KMS-11 (cell line): ENCODE data around the gene CENPA.
"Not testable (repeated sequence)": the region's sequence is repeated elsewhere in the genome, so short reads cannot be mapped to it uniquely, and the experiment has no call there.

Source experiments
- H2AFZ ChIP-seq: fragments of 200-600 bp; sonication (generic); 2 replicates; pipeline ENCODE4 v1.6.1; 2016; ENCODE audit warnings: antibody characterized with exemption, mixed run types, low read depth
- H3K27ac ChIP-seq: fragments of 200-600 bp; sonication (generic); 2 replicates; pipeline ENCODE4 v1.6.1; 2016; ENCODE audit warnings: mild to moderate bottlenecking, mixed run types
- H3K27me3 ChIP-seq: fragments of 200-600 bp; sonication (generic); 2 replicates; pipeline ENCODE4 v1.6.1; 2017; ENCODE audit warnings: mild to moderate bottlenecking, low read depth, mixed run types, moderate library complexity; ENCODE audit not compliant: insufficient read depth
- H3K36me3 ChIP-seq: fragments of 200-600 bp; sonication (generic); 2 replicates; pipeline ENCODE4 v1.6.1; 2017; ENCODE audit warnings: mild to moderate bottlenecking, mixed run types; ENCODE audit not compliant: insufficient read depth
- H3K4me1 ChIP-seq: fragments of 200-600 bp; sonication (generic); 2 replicates; pipeline ENCODE4 v1.6.1; 2016; ENCODE audit warnings: mild to moderate bottlenecking, low read depth, mixed run types; ENCODE audit not compliant: poor library complexity, severe bottlenecking
- H3K4me2 ChIP-seq: fragments of 200-600 bp; sonication (generic); 2 replicates; pipeline ENCODE4 v1.7.0; 2016; ENCODE audit warnings: mild to moderate bottlenecking, mixed run types
- H3K4me3 ChIP-seq: fragments of 200-600 bp; sonication (generic); IDR thresholded peaks from 2 replicates; pipeline ENCODE4 v1.6.1; 2017; ENCODE audit warnings: low read depth, low read length, mixed read lengths; ENCODE audit not compliant: insufficient read depth
- H3K79me2 ChIP-seq: fragments of 200-600 bp; sonication (generic); 2 replicates; pipeline ENCODE4 v1.6.1; 2016; ENCODE audit warnings: low read depth, mixed run types; ENCODE audit not compliant: insufficient read depth
- H3K9ac ChIP-seq: fragments of 200-600 bp; sonication (generic); 2 replicates; pipeline ENCODE4 v1.6.1; 2016; ENCODE audit warnings: mild to moderate bottlenecking, mixed run types
- H4K20me1 ChIP-seq: fragments of 200-600 bp; sonication (generic); 2 replicates; pipeline ENCODE4 v1.6.1; 2016; ENCODE audit warnings: mild to moderate bottlenecking, mixed run types; ENCODE audit not compliant: insufficient read depth
- TF ChIP-seq, protein P1 (sequence below): fragments of 200-600 bp; sonication (generic); conservative IDR thresholded peaks from 2 replicates; pipeline ENCODE4 v1.6.1; 2017; ENCODE audit warnings: low read depth, mild to moderate bottlenecking, antibody characterized with exemption, low read length, moderate library complexity, mixed read lengths

CENPA gene

DNA sequence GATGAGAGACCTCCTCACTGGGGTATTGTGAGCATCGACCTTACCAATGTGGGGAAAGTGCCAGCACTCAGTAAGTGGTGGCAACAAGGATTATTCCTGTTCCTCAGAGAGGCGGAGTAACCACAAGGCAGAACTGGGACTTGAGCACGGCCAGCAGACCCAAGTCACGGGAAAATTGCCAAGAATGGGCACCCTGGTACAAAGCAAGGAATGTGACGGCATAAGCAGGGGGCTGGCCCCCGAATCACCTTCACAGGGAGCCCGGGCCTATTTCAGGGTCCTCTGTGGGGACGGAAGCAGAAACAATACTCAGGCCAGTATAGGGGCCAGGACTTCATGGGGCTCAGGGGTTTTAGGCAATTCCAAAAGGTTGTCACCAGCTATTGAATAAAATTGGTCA lies 25.4 kb downstream of the CENPA start:
- H3K36me3 ChIP-seq: no peaks in the 10 kb centered on the region
- no peak overlapping the region for H3K4me2 ChIP-seq
- H3K4me3 ChIP-seq: no peak overlapping the region
- H3K27ac ChIP-seq: no peak overlapping the region
- H4K20me1 ChIP-seq: no peaks in the 10 kb centered on the region
- H3K27me3 ChIP-seq: no peaks in the 10 kb centered on the region
- no peak overlapping the region for H2AFZ ChIP-seq
- H3K9ac ChIP-seq: no peak overlapping the region
- no peaks in the 10 kb centered on the region for H3K4me1 ChIP-seq
- H3K79me2 ChIP-seq: no peaks in the 10 kb centered on the region
- TF ChIP-seq, protein P1, sequence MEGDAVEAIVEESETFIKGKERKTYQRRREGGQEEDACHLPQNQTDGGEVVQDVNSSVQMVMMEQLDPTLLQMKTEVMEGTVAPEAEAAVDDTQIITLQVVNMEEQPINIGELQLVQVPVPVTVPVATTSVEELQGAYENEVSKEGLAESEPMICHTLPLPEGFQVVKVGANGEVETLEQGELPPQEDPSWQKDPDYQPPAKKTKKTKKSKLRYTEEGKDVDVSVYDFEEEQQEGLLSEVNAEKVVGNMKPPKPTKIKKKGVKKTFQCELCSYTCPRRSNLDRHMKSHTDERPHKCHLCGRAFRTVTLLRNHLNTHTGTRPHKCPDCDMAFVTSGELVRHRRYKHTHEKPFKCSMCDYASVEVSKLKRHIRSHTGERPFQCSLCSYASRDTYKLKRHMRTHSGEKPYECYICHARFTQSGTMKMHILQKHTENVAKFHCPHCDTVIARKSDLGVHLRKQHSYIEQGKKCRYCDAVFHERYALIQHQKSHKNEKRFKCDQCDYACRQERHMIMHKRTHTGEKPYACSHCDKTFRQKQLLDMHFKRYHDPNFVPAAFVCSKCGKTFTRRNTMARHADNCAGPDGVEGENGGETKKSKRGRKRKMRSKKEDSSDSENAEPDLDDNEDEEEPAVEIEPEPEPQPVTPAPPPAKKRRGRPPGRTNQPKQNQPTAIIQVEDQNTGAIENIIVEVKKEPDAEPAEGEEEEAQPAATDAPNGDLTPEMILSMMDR: no peak

DNA sequence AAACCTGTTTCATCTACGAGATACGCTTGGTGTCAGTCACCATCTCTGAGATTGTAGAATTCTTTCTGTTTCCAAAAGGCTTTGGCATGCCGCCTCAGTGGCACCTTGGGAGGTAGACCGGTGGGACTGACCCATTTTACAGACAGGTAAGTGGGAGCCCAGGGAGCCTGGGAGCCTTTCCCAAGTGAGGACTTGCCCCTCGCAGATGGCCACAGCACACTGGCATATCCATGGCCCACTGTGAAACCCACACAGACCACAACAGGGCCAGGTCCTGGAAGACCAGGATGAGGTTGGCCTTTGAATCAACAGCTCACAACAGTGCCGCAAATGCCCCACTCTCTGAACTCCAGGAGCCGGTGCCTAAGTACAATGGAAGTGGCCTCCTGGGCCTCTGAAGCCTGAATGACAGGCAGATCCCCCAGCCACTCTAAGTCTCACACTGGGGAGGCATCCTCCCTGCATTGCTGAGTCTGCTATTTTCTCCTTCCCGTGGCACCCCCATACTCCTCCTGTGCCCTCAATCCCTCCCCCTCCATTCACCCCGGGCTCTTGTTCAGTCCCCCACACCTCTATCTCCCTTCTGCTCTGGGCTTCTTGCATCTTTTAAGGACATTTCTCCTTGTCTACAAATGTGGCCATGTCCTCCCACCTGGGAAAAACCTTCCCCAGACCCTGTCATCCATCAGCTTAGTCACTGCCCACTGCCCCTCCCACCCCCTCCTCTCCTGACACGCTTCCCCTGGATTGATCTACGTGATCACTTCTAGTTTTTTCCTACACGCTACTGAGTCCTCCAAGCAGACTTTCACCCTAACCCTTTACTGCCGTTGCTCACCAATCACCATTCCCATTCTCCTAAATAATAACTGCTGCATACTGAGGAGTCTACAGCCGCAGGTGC lies 26.2 kb downstream of the CENPA start:
- no peak overlapping the region for H2AFZ ChIP-seq
- no peak overlapping the region for H3K4me2 ChIP-seq
- H3K36me3 ChIP-seq: no peaks in the 10 kb centered on the region
- no peak overlapping the region for H3K4me3 ChIP-seq
- no peak overlapping the region for H3K9ac ChIP-seq
- H3K27ac ChIP-seq: no peak overlapping the region
- H3K79me2 ChIP-seq: no peaks in the 10 kb centered on the region
- no peaks in the 10 kb centered on the region for H4K20me1 ChIP-seq
- no peaks in the 10 kb centered on the region for H3K27me3 ChIP-seq
- TF ChIP-seq, protein P1: no peak
- no peaks in the 10 kb centered on the region for H3K4me1 ChIP-seq

DNA sequence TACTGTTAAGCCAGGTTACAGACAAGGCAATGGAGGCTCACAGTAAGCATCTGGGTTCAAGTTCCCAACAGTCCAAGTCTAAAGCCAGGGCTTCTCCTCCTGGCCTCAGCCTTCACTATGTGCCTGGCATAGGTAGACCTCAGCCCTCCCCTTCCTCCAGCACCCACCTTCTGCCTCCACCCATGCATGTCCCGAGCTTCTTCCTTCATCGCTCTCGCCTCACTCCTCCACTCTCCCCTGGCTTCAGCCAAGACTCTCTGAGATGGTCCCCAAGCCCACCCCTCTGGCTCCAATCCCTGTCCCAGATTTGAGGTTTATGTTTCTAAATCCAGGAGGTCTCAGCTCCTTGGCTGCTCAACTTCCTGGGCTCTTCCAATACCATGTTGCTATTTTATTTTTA lies 26.9 kb downstream of the CENPA start:
- Histone ChIP-seq H3K79me2 (no peaks in the 10 kb centered on the region), H3K9ac (no peak overlapping the region), H3K27ac (no peak overlapping the region), H4K20me1 (no peaks in the 10 kb centered on the region), H3K27me3 (no peaks in the 10 kb centered on the region), H3K4me2 (no peak overlapping the region), H3K4me1 (no peaks in the 10 kb centered on the region), H2AFZ (no peak overlapping the region), H3K36me3 (no peaks in the 10 kb centered on the region), H3K4me3 (no peak overlapping the region)
- TF ChIP-seq, protein P1: no peak

DNA sequence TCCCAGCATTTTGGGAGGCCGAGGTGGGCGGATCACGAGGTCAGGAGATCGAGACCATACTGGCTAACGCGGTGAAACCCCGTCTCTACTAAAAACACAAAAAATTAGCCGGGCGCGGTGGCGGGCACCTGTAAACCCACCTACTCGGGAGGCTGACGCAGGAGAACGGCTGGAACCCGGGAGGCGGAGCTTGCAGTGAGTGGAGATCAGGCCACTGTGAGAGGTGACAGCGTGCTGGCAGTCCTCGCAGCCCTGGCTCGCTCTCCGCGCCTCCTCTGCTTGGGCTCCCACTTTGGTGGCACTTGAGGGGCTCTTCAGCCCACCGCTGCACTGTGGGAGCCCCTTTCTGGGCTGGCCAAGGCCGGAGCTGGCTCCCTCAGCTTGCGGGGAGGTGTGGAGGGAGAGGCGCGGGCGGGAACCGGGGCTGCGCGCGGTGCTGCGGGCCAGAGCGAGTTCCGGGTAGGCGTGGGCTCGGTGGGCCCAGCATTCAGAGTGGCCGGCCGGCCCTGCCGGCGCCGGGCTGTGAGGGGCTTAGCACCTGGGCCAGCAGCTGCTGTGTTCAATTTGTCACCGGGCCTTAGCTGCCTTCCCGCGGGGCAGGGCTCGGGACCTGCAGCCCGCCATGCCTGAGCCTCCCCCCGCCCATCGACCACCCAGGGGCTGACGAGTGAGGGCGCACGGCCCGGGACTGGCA lies 28.4 kb downstream of the CENPA start:
- H3K9ac ChIP-seq, H3K4me1 ChIP-seq, H3K4me2 ChIP-seq, H3K4me3 ChIP-seq, H3K36me3 ChIP-seq, H2AFZ ChIP-seq, H3K27me3 ChIP-seq, H3K27ac ChIP-seq, H3K79me2 ChIP-seq, H4K20me1 ChIP-seq: not testable (repeated sequence)

DNA sequence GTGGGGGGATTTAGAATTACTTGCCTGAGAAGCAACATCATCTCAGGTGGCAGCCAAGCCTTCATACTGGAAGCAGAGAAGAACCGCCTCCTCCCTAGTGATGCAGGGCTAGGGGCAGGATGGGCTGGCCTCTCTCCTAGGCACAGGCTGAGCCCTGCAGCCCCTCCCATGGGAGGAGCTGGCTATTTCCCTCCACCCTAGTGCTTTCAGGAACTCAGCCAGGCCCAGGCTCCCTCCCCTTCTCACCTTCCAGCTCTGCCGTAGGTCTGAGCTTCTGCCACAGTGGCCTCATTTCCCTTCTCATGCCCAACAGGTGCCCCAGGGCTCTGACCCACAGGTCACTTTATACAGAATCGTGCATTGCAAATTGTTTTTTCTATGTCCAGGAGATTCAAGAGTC lies 31.0 kb downstream of the CENPA start:
- TF ChIP-seq, protein P1: no peak
- H4K20me1 ChIP-seq: no peaks in the 10 kb centered on the region
- H3K27me3 ChIP-seq: no peaks in the 10 kb centered on the region
- no peak overlapping the region for H3K9ac ChIP-seq
- no peaks in the 10 kb centered on the region for H3K79me2 ChIP-seq
- no peaks in the 10 kb centered on the region for H3K36me3 ChIP-seq
- no peaks in the 10 kb centered on the region for H3K4me1 ChIP-seq
- H3K4me2 ChIP-seq: no peak overlapping the region
- H3K4me3 ChIP-seq: no peak overlapping the region
- H3K27ac ChIP-seq: no peak overlapping the region
- H2AFZ ChIP-seq: no peak overlapping the region
